NCI-H1417 treated with DMSO at 0.1 percent for 48 hours (cell line): Measurements from ENCODE around the gene SH3BP2.

Source experiments
- DNase-seq: peaks from one replicate; lab custom pipeline; 2025; lab: John Stamatoyannopoulos, UW

Gene SH3BP2

GRCh38 chr4:2856266-2856665, 63.4 kb downstream of the SH3BP2 start:
- no peak for DNase-seq

- DNase-seq = no peak
These were observed 64.6 kb downstream of the SH3BP2 start for GRCh38 chr4:2857349-2857927.

GRCh38 chr4:2858451-2859217, 65.7 kb downstream of the SH3BP2 start:
- no peak for DNase-seq

GRCh38 chr4:2859514-2859913, 66.6 kb downstream of the SH3BP2 start:
- no peak for DNase-seq

- no peak for DNase-seq
These were observed 67.8 kb downstream of the SH3BP2 start for GRCh38 chr4:2860391-2861348.

- no peak for DNase-seq
These were observed 68.9 kb downstream of the SH3BP2 start for GRCh38 chr4:2861631-2862436.

- DNase-seq = no peak
These were observed 69.6 kb downstream of the SH3BP2 start for GRCh38 chr4:2862528-2862927.

- DNase-seq = no peak
These were observed 70.8 kb downstream of the SH3BP2 start for GRCh38 chr4:2863649-2864048.

GRCh38 chr4:2865196-2865780, 72.4 kb downstream of the SH3BP2 start:
- no peak for DNase-seq

GRCh38 chr4:2866160-2866861, 73.4 kb downstream of the SH3BP2 start:
- no peak for DNase-seq

- DNase-seq = no peak
These were observed 74.0 kb downstream of the SH3BP2 start for GRCh38 chr4:2866891-2867290.

- no peak for DNase-seq
These were observed 75.0 kb downstream of the SH3BP2 start for GRCh38 chr4:2867758-2868491.

- no peak for DNase-seq
These were observed 76.1 kb downstream of the SH3BP2 start for GRCh38 chr4:2868877-2869487.

GRCh38 chr4:2869659-2870058, 76.8 kb downstream of the SH3BP2 start:
- no peak for DNase-seq

- DNase-seq = no peak
These were observed 77.2 kb downstream of the SH3BP2 start for GRCh38 chr4:2870082-2870481.

- no peak for DNase-seq
These were observed 78.6 kb downstream of the SH3BP2 start for GRCh38 chr4:2871466-2871865.

GRCh38 chr4:2871911-2872310, 79.0 kb downstream of the SH3BP2 start:
- DNase-seq = no peak

- no peak for DNase-seq
These were observed 80.4 kb downstream of the SH3BP2 start for GRCh38 chr4:2873329-2873728.

- no peak for DNase-seq
These were observed 82.0 kb downstream of the SH3BP2 start for GRCh38 chr4:2874861-2875260.

GRCh38 chr4:2875556-2875955, 82.7 kb downstream of the SH3BP2 start:
- DNase-seq = no peak
